GM23248 (cell line): Measurements from ENCODE around the gene HAUS6.

Experiments
- EZH2 ChIP-seq: fragments of 200-600 bp; sonication (generic); IDR thresholded peaks from 2 replicates; pipeline ENCODE4 v1.6.1; 2018; ENCODE audit warnings: antibody characterized with exemption, mild to moderate bottlenecking; ENCODE audit not compliant: insufficient read depth, poor library complexity, severe bottlenecking
- EZH2phosphoT487 ChIP-seq: fragments of 200-600 bp; sonication (generic); IDR thresholded peaks from 2 replicates; pipeline ENCODE4 v1.6.1; 2018; ENCODE audit warnings: antibody characterized with exemption, moderate library complexity, mild to moderate bottlenecking, low read depth; ENCODE audit not compliant: insufficient read depth

DNA sequence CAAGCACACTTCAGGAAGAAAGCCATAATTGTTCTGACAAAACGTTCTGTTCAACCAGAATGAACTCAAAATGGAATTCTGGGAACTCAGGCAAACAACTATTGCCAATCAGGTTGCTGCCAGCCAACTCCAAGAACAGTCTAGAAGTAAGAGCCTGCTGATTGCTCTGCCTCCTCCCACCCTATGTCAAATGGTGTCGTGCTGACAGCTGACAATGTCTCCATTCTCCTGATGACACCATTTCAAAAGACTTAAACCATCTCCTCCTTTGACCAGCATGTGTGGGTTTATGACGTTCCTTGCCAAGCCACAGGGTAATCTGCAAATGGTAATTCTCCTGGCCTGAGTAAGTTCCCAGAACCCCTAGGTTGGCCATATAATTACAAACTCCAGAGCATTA, 46.5 kb upstream of the HAUS6 start:
- no peak for TF ChIP-seq EZH2
- TF ChIP-seq EZH2phosphoT487 = peak; percentile 77; the same call in 1 of the 2 replicates
